Measurements from ENCODE around the gene FAM131B. TPM values are rescaled to one million over a fixed set of nuclear protein-coding genes. Genes with fewer than 3 reads are reported as not detected.

The FAM131B gene
- total and polyA plus RNA-seq, 9 of the 15 experiments (the other 6 are each of a cell fraction or from before 2014, with no cell fraction given): 0.03 to 0.04 TPM; not detected in 7

DNA sequence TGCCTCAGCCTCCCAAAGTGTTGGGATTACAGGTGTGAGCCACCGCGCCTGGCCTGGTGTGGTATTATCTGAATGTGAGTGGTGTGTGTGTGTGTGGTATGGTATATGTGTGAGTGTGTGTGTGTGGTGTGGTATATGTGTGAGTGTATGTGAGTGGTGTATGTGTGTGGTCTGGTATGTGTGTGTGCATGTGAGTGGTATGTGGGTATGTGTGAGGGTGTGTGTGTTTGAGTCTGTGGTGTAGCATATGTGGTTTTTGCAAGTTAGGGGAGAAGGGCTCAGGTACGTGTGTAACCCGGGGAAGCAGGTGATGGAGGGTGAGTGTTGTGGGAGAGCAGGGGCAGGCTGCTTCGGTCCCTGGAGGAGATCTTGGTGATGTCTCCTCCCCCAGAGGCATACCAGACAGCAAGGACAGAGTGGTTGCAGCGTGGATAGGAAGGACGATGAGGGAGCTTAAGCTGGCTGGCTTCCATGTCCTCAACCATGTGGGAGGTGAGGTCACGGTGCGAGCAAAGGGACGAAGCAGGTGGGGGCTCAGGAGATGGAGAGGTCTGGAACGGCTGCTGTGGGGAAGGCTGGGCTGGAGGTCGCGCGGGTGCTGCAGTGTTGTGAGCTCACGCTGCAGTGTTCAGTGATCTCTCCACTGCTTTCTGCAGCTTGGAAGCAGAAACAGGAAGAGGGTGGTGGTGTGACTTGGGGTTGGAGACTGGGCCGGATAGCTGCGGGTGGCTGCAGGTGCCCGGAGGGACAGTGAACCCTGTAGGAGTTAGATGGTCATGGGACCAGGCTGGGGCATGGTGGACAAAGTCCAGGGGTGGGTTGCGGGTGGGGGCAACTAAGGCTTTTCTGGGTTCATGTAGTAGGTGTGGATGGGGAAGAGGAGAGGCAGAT, 23.6 kb upstream of the FAM131B start (continued):
- no peak for TF ChIP-seq CBX5 (IDR thresholded peaks at IDR 0.05; ENCODE audit: borderline replicate concordance, low read depth)
- no peak for TF ChIP-seq JUNB (CRISPR knock-in tag; conservative IDR thresholded peaks at IDR 0.05)
- TF ChIP-seq, protein P1, sequence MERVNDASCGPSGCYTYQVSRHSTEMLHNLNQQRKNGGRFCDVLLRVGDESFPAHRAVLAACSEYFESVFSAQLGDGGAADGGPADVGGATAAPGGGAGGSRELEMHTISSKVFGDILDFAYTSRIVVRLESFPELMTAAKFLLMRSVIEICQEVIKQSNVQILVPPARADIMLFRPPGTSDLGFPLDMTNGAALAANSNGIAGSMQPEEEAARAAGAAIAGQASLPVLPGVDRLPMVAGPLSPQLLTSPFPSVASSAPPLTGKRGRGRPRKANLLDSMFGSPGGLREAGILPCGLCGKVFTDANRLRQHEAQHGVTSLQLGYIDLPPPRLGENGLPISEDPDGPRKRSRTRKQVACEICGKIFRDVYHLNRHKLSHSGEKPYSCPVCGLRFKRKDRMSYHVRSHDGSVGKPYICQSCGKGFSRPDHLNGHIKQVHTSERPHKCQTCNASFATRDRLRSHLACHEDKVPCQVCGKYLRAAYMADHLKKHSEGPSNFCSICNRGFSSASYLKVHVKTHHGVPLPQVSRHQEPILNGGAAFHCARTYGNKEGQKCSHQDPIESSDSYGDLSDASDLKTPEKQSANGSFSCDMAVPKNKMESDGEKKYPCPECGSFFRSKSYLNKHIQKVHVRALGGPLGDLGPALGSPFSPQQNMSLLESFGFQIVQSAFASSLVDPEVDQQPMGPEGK (CRISPR knock-in tag; IDR thresholded peaks at IDR 0.05; ENCODE audit: borderline replicate concordance): no peak
- TF ChIP-seq, protein P2, sequence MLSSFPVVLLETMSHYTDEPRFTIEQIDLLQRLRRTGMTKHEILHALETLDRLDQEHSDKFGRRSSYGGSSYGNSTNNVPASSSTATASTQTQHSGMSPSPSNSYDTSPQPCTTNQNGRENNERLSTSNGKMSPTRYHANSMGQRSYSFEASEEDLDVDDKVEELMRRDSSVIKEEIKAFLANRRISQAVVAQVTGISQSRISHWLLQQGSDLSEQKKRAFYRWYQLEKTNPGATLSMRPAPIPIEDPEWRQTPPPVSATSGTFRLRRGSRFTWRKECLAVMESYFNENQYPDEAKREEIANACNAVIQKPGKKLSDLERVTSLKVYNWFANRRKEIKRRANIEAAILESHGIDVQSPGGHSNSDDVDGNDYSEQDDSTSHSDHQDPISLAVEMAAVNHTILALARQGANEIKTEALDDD (IDR thresholded peaks at IDR 0.05): no peak
- TF ChIP-seq, protein P3, sequence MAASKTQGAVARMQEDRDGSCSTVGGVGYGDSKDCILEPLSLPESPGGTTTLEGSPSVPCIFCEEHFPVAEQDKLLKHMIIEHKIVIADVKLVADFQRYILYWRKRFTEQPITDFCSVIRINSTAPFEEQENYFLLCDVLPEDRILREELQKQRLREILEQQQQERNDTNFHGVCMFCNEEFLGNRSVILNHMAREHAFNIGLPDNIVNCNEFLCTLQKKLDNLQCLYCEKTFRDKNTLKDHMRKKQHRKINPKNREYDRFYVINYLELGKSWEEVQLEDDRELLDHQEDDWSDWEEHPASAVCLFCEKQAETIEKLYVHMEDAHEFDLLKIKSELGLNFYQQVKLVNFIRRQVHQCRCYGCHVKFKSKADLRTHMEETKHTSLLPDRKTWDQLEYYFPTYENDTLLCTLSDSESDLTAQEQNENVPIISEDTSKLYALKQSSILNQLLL (CRISPR knock-in tag; IDR thresholded peaks at IDR 0.05; ENCODE audit: borderline replicate concordance): no peak
- TF ChIP-seq NFATC3 (IDR thresholded peaks at IDR 0.05): 0 out of 2 replicates have a peak, but pooled peaks have one; percentile 47
- TF ChIP-seq KDM4B (IDR thresholded peaks at IDR 0.05; ENCODE audit: borderline replicate concordance in 2 of 2, low read depth in 1 of 2): no peak
- TF ChIP-seq SMAD3 (CRISPR knock-in tag; conservative IDR thresholded peaks at IDR 0.05): no peak
- TF ChIP-seq ZFX (CRISPR knock-in tag; IDR thresholded peaks at IDR 0.05): no peak
- TF ChIP-seq NRF1 (conservative IDR thresholded peaks at IDR 0.05 in 1 of 2, IDR thresholded peaks at IDR 0.05 in 1 of 2): no peak
- TF ChIP-seq, protein P4, sequence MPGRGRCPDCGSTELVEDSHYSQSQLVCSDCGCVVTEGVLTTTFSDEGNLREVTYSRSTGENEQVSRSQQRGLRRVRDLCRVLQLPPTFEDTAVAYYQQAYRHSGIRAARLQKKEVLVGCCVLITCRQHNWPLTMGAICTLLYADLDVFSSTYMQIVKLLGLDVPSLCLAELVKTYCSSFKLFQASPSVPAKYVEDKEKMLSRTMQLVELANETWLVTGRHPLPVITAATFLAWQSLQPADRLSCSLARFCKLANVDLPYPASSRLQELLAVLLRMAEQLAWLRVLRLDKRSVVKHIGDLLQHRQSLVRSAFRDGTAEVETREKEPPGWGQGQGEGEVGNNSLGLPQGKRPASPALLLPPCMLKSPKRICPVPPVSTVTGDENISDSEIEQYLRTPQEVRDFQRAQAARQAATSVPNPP (IDR thresholded peaks at IDR 0.05; ENCODE audit: borderline replicate concordance, insufficient read depth, insufficient read length): no peak
- no peak for TF ChIP-seq NR2C2 (CRISPR knock-in tag; IDR thresholded peaks at IDR 0.05)
- TF ChIP-seq NR2C2 (tag; IDR thresholded peaks at IDR 0.05): no peak
- TF ChIP-seq ZNF140 (CRISPR knock-in tag; IDR thresholded peaks at IDR 0.05): no peak
- TF ChIP-seq ZNF282 (CRISPR knock-in tag; IDR thresholded peaks at IDR 0.05): no peak
- peak; percentile 92; the same call in 1 of the 2 replicates for TF ChIP-seq ELF4 (CRISPR knock-in tag; IDR thresholded peaks at IDR 0.05)
- peak in 1 of 2 experiments; percentile 48; a peak in 3 of 4 replicates for TF ChIP-seq HDAC1 (IDR thresholded peaks at IDR 0.05)
- no peak for TF ChIP-seq TAL1 (IDR thresholded peaks at IDR 0.05)
- no peak for TF ChIP-seq CXXC5 (CRISPR knock-in tag; IDR thresholded peaks at IDR 0.05)
- no peak for TF ChIP-seq DACH1 (IDR thresholded peaks at IDR 0.05; ENCODE audit: partially characterized antibody)
- TF ChIP-seq TSC22D4 (tag; IDR thresholded peaks at IDR 0.05): peak; percentile 34; the same call in 1 of the 2 replicates
